ENCODE results near the gene IGSF3. TPM values are rescaled to one million over a fixed set of nuclear protein-coding genes. Genes with fewer than 3 reads are reported as not detected.
"Not testable (repeated sequence)": the region's sequence is repeated elsewhere in the genome, so short reads cannot be mapped to it uniquely, and the experiment has no call there.

The IGSF3 gene
- polyA plus RNA-seq, 1 donor (not counting 4 experiments of a cell fraction or from before 2014, with no cell fraction given): 47.4 TPM

GRCh38 chr1:116598420-116599036 lies 69.0 kb downstream of the IGSF3 start:
- not testable (repeated sequence) for H3K9me3 ChIP-seq (ENCODE audit: control insufficient read depth, low read depth, low read length)

GRCh38 chr1:116597388-116597787 lies 70.1 kb downstream of the IGSF3 start:
- FAIRE-seq; H3K4me3 ChIP-seq (ENCODE audit: control insufficient read depth in 2 of 3, extremely low read depth in 1 of 3, insufficient read depth in 2 of 3, low read depth in 1 of 3, low read length in 3 of 3); H3K36me3 ChIP-seq (ENCODE audit: control insufficient read depth in 2 of 2, extremely low read depth in 1 of 2, insufficient read depth in 2 of 2, low read length in 2 of 2); H3K9me1 ChIP-seq (ENCODE audit: control insufficient read depth, extremely low read depth, insufficient read depth, low read length); DNase-seq (ENCODE audit: low read depth, low spot score); dilution Hi-C loops (cut with MboI; ENCODE audit: extremely low pct_ligation_motif_present, low sequenced_read_pairs); H3K9ac ChIP-seq (ENCODE audit: control insufficient read depth, extremely low read depth, insufficient read depth, low read length); H2AFZ ChIP-seq (ENCODE audit: control insufficient read depth, low read length); H3K4me2 ChIP-seq (ENCODE audit: control insufficient read depth, extremely low read depth, insufficient read depth, low read depth, low read length); H3K4me1 ChIP-seq (ENCODE audit: control insufficient read depth, extremely low read depth, insufficient read depth, low read length); H4K20me1 ChIP-seq (ENCODE audit: control insufficient read depth, extremely low read depth, insufficient read depth, low read length); H3K27ac ChIP-seq (ENCODE audit: control insufficient read depth, insufficient read depth, low read length); H3K79me2 ChIP-seq (ENCODE audit: control insufficient read depth, insufficient read depth, low read length); H3K9me3 ChIP-seq (ENCODE audit: control insufficient read depth, low read depth, low read length); H3K27me3 ChIP-seq (ENCODE audit: control insufficient read depth, extremely low read depth, insufficient read depth, low read length): not testable (repeated sequence)

More at GRCh38 chr1:116598420-116599036, 69.0 kb downstream of the IGSF3 start:
- H3K79me2 ChIP-seq (ENCODE audit: control insufficient read depth, insufficient read depth, low read length); H3K9ac ChIP-seq (ENCODE audit: control insufficient read depth, extremely low read depth, insufficient read depth, low read length); H3K4me3 ChIP-seq (ENCODE audit: control insufficient read depth in 2 of 3, extremely low read depth in 1 of 3, insufficient read depth in 2 of 3, low read depth in 1 of 3, low read length in 3 of 3); dilution Hi-C loops (cut with MboI; ENCODE audit: extremely low pct_ligation_motif_present, low sequenced_read_pairs); H3K4me2 ChIP-seq (ENCODE audit: control insufficient read depth, extremely low read depth, insufficient read depth, low read depth, low read length); H3K4me1 ChIP-seq (ENCODE audit: control insufficient read depth, extremely low read depth, insufficient read depth, low read length); H3K36me3 ChIP-seq (ENCODE audit: control insufficient read depth in 2 of 2, extremely low read depth in 1 of 2, insufficient read depth in 2 of 2, low read length in 2 of 2); H3K27me3 ChIP-seq (ENCODE audit: control insufficient read depth, extremely low read depth, insufficient read depth, low read length); H2AFZ ChIP-seq (ENCODE audit: control insufficient read depth, low read length); FAIRE-seq; H4K20me1 ChIP-seq (ENCODE audit: control insufficient read depth, extremely low read depth, insufficient read depth, low read length); DNase-seq (ENCODE audit: low read depth, low spot score); H3K27ac ChIP-seq (ENCODE audit: control insufficient read depth, insufficient read depth, low read length); H3K9me1 ChIP-seq (ENCODE audit: control insufficient read depth, extremely low read depth, insufficient read depth, low read length): not testable (repeated sequence)

- H3K9ac ChIP-seq (ENCODE audit: control insufficient read depth, extremely low read depth, insufficient read depth, low read length); H3K4me1 ChIP-seq (ENCODE audit: control insufficient read depth, extremely low read depth, insufficient read depth, low read length); FAIRE-seq; H3K27ac ChIP-seq (ENCODE audit: control insufficient read depth, insufficient read depth, low read length); H3K9me1 ChIP-seq (ENCODE audit: control insufficient read depth, extremely low read depth, insufficient read depth, low read length); H4K20me1 ChIP-seq (ENCODE audit: control insufficient read depth, extremely low read depth, insufficient read depth, low read length); H3K4me3 ChIP-seq (ENCODE audit: control insufficient read depth in 2 of 3, extremely low read depth in 1 of 3, insufficient read depth in 2 of 3, low read depth in 1 of 3, low read length in 3 of 3); DNase-seq (ENCODE audit: low read depth, low spot score); H2AFZ ChIP-seq (ENCODE audit: control insufficient read depth, low read length); dilution Hi-C loops (cut with MboI; ENCODE audit: extremely low pct_ligation_motif_present, low sequenced_read_pairs); H3K9me3 ChIP-seq (ENCODE audit: control insufficient read depth, low read depth, low read length); H3K36me3 ChIP-seq (ENCODE audit: control insufficient read depth in 2 of 2, extremely low read depth in 1 of 2, insufficient read depth in 2 of 2, low read length in 2 of 2); H3K4me2 ChIP-seq (ENCODE audit: control insufficient read depth, extremely low read depth, insufficient read depth, low read depth, low read length); H3K27me3 ChIP-seq (ENCODE audit: control insufficient read depth, extremely low read depth, insufficient read depth, low read length); H3K79me2 ChIP-seq (ENCODE audit: control insufficient read depth, insufficient read depth, low read length): not testable (repeated sequence)
Measured at GRCh38 chr1:116596742-116597307, 70.7 kb downstream of the IGSF3 start.

Data from keratinocyte (primary cell).